Hematopoietic multipotent progenitor cell treated with erythropoietin and hydrocortisone succinate and interleukin-3 and kit ligand, for 17 days (in vitro differentiated cells): ENCODE data around the gene ODAD3.
"Not testable (repeated sequence)": the region's sequence is repeated elsewhere in the genome, so short reads cannot be mapped to it uniquely, and the experiment has no call there.

Experiments
- DNase-seq: peaks from one replicate; pipeline ENCODE4 v3.0.0-alpha.2; 2015; ENCODE audit warnings: low spot score

The ODAD3 gene

DNA sequence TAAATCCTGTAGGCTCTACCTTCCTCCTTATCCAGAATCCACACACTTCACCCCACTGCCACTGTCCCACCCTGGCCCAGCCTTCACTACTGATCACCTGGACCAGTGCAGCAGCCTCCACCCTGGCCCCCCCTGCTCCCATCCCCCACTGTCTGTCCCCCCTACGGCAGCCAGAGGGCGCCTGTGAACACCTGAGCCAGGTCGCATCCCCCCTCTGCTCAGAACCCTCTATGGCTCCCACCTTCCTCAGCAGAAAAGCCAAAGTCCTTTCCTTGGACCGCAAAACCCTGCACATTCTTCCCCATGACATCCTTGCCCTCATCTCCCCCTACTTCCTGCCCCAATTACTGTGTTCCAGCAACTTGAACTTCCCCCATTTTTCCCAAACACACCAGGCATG is 25.3 kb upstream of the ODAD3 start:
- peak; percentile 26 for DNase-seq

DNA sequence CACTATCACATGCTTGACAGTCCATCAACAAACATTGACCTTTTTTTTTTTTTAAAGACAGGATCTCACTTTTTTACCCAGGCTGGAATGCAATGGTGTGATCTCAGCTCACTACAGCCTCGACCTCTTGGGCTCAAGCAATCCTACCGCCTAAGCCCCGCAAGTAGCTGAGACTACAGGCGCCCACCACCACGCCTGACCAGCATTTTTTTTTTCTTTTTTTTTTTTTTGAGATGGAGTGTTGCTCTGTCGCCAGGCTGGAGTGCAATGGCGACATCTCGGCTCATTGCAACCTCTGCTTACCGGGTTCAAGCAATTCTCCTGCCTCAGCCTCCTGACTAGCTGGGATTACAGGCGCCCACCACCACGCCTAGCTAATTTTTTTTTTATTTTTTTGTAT is 24.0 kb upstream of the ODAD3 start:
- not testable (repeated sequence) for DNase-seq

DNA sequence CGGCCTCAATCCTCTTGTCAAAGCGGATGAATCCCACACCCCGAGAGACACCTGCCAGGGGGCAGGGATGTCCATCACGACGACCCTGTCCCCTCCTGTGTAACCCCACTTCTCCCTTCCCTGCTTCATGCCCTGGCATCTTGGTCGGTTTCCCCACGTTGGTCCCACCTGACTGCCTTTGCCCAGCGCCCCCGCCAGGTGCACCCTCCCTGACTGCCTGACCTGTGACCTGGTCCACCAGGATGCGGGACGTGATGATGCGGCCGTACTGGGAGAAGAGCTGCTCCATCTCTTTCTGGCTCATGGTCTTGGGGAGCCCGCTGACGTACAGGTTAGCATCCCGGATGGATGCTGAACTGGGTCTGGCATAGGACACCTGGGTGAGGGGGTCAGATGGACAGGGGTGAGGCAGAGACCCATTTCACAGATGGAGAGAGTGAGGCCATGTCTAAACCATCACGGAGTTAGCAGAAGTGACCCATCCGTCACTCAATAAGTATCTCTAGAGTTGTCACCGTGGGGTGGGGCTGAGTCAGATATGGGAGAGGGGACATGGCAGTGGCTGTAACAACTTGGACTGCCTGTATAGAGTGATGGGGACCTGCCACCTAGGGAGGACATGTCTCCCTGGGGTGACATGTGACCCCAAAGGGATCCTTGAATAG is 23.4 kb upstream of the ODAD3 start:
- no peak for DNase-seq

DNA sequence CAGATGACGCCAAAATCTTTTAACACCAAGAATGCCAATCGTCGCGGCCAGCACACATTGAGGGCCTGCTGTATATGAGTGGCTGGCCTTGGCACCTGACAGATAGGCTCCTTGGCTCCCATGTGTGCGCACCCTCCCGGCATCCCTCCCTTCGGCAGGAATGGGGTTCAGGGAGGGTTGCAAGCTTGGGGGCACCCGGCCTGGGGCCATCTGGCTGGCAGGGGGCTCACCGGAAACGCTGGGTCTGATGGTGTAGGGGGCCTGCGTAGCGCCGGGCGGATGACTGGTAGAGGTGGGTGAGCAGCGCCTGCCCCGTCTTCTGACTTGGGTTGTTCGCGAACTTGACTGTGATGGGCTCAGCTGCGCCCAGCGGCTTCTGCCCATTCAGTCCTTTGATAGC is 22.9 kb upstream of the ODAD3 start:
- no peak for DNase-seq

DNA sequence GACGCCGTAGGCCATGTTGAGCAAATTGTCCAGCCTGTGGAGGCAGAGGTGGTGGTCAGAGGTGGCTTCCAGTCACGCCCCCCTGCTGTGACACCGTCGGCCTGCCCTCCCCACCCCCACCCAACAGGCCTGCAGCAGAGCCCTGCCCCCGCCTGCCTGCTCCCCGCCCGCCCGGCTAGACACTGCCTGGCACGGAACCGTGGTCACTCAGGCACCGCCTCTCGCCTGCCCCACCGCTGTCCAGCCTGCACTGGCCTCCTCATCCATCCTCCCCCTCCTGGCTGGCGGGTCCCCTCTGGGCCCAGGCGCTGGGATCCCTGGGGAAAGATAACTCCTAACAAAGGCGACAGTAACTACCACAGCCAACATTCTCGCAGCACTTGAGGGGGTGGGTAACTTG is 22.2 kb upstream of the ODAD3 start:
- no peak for DNase-seq

DNA sequence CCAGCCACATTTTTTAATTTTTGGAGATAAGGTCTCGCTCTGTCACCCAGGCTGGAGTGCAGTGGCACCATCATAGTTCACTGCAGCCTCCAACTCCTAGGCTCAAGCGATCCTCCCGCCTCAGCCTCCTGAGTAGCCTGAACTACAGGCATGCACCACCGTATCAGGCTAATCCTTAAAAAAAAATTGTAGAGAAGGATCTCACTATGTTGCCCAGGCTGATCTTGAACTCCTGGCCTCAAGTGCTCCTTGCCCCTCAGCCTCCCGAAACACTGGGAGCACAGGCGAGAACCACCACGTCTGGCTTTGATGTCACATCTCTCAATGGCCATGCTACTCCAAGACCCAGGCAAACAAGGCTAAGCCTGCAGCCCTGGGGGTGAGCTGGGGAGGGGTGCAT is 21.7 kb upstream of the ODAD3 start:
- DNase-seq, result no peak

DNA sequence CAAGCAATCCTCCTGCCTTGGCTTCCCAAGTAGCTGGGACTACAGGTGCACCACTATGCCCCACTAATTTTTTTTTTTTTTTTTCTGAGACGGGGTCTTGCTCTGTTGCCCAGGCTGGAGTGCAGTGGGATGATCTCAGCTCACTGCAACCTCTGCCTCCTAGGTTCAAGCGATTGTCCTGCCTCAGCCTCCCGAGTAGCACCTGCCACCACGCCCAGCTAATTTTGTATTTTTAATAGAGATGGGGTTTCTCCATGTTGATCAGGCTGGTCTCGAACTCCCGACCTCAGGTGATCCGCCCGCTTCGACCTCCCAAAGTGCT is 20.3 kb upstream of the ODAD3 start:
- DNase-seq, result not testable (repeated sequence)

DNA sequence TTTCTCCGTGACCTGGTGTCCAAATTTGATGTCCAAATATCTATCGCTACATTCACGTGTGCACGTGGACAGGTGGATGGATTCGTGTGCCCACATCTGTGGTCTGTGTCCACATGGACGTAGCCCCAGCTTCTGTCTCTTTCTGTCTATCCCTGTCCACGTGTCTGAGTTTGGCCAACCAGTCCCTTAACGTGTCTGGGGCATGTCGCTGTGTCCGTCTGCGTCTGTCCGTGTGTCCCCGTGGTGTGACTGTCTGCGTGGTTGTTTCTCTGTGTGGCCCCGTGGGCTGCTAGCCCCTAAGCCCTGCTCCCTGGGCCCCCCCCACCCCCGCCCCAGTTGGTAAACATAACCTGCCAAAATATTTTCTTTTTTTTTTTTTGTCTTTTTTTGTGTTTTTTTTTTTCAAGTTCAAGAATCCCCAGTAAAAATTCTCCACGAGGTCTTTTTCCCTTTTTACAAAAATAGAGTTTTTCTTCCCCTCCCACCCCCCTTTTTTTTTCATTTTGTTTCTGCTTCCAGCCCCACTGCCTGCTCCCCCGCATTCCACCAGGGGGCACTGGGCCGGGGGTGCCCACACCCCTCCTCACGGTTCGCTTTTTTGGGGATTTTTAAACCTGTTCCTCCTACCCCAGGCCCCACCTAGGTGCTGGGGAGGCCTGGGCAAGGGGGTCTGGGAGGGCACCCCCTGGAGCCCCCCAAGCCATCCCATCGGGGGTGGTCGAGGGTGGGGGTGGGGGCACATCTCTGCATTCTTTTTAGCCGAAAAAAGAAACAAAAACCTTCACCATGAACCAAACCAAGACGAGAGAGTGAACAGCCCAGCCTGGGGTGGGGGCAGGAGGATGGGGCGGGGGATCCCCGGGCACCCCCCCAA is 18.8 kb upstream of the ODAD3 start:
- DNase-seq, result no peak

DNA sequence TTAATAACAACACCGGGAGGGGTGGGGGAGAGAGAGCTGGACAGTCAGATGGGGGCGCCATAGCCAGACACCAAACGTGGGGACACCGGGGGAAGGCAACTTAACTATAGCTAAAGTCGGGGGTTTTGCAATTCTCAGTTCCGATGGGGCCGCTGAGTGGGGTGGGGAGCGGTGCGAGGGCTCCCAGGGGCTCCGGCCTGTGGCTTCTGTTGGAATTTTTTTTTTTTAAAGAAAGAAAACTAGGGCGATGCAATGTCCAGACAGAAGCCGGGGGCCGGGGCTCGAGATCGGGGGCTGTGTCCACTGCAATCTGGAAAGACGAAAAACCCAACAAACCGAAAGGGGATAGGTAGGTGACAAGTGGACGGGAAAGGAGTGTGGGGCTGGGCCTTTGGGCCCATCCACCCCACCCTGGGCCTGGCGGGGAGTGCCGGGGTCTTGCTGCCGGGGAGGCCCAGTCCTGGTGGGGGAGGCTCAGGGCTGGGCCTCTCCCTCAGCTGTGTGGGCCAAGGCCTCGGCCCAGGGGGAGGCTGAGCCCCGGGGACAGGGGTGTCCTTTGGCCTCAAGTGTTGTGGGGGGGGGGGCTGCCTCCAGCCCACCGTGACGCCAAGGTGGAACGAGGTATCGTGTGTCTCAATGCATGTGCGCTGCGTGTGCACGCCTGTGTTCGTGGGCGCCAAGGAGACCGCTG is 17.8 kb upstream of the ODAD3 start:
- no peak for DNase-seq

DNA sequence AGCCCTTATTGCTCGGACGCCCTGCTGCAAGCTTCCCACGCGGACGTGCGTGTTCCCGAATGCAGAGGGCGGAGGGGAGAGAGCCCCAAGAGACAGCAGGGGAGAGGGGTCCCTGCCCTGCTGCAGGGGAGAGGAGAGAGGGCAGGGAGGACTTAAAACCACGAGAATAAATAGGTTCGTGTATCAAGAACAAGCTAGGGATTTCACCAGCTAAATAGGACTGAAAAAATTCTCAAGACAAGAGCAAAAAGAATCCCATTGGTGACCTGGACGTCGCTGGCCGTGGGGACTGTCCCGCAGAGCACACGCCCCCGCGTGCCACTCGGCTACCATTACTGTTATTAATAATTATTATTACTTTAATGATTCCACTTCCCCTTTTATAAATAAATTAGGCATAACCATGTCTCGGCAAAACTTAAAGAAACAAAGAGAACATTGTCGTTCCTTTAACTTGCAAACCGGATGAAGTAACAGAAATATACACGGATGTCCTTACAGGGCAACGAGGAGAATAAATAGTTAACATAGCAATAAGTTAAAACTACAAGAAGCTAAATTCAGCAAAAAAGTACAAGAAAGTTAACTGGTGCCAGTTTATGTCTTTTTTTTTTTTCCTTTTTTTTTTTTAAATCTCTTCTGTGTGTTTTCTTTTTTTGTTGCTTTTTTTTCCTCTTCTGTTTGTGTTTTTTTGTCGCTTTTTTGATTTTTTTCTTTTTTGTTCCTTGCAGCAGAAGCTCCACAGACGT is 17.1 kb upstream of the ODAD3 start:
- no peak for DNase-seq

DNA sequence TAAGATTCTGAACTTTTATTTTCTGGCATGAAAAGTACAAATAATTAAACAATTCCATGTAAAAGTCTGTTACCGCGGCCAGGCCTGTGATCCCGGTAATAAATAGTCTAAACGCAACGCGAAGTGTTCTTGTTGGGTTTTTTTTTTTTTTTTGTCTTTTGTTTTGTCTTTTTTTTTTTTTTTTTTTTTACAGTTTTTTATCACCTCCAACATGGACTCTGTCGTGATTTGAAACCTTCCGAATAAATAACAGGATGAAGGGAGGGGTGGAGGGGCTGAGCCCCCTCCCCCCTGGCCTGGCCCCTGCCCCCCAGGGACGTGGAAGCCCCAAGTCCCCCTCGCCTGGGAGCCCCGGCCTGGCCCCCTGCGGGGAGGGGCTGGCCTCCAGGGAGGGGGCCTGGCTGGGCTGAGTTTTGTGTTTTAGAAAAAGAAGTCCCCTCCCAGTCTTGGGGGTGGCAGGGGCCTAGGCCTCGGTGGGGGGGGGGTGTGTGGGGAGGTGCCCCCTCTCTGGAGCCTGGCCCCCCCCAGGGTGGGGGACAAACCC is 16.5 kb upstream of the ODAD3 start:
- no peak for DNase-seq

DNA sequence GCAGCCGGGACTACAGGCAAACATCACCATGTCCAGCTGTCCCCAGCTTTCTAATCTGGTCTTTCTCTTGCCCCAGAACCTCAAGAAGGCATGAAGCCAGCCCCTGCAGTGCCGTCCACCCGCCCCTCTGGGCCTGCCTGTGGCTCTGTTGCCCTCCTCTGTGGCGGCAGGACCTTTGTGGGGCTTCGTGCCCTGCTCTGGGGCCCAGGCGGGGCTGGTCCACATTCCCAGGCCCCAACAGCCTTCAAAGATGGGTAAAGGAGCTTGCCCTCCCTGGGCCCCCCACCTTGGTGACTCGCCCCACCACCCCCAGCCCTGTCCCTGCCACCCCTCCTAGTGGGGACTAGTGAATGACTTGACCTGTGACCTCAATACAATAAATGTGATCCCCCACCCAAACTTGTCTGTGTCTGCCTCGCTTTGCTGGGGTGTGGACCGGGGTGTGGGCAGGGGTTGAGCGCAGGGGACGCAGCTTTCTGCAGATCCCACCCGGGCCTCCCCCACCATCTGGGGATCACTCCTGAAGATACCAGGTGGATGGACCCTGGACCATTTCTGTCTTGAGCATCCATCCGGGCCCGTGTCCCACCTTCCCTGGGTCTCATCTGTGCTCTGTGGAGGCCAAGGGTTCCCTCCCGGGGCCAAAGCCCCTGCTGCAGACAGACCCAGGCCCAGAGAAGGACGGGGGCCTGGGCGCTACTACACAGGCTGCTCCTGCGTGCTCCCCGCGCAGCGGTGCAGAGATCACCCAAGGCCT is 15.8 kb upstream of the ODAD3 start:
- DNase-seq, result no peak

DNA sequence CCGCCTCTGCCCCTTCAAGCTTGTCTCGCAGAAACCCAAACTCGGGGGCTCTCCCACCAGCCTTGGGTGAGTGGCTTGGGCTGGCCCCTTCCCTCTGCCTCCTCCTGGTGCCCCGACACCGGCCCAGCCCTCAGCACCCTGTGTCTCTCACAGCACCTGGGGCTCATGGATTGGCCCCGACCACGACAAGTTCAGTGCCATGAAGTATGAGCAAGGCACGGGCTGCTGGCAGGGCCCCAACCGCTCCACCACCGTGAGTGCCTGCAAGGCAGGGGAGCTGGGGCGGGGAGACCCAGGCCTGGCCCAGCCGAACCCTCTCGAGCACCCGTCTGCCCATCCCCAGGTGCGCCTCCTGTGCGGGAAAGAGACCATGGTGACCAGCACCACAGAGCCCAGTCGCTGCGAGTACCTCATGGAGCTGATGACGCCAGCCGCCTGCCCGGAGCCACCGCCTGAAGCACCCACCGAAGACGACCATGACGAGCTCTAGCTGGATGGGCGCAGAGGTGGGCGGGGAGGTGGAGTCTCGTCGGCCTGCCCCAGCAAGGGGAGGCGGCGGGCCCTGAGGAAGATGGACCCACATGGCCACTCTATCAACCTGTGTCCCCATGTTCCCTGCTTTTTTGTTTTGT is 14.1 kb upstream of the ODAD3 start:
- no peak for DNase-seq

DNA sequence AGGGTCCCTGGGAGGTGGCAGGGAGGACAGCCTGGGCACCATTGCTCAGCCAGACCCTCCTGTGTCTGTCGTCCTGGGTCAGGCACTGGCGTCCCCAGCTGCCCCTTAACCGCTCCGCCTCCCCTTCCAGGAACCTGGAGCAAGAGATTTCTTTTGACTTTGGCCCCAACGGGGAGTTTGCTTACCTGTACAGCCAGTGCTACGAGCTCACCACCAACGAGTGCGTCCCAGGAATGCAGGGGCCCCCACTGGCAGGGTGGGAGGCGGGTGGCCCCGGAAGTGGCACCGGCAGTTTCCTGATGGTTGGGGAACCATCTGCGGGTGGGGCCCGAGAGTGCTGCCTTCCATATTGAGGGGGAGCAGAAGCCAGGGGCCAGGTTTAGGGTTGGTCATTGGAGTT is 13.5 kb upstream of the ODAD3 start:
- no peak for DNase-seq

DNA sequence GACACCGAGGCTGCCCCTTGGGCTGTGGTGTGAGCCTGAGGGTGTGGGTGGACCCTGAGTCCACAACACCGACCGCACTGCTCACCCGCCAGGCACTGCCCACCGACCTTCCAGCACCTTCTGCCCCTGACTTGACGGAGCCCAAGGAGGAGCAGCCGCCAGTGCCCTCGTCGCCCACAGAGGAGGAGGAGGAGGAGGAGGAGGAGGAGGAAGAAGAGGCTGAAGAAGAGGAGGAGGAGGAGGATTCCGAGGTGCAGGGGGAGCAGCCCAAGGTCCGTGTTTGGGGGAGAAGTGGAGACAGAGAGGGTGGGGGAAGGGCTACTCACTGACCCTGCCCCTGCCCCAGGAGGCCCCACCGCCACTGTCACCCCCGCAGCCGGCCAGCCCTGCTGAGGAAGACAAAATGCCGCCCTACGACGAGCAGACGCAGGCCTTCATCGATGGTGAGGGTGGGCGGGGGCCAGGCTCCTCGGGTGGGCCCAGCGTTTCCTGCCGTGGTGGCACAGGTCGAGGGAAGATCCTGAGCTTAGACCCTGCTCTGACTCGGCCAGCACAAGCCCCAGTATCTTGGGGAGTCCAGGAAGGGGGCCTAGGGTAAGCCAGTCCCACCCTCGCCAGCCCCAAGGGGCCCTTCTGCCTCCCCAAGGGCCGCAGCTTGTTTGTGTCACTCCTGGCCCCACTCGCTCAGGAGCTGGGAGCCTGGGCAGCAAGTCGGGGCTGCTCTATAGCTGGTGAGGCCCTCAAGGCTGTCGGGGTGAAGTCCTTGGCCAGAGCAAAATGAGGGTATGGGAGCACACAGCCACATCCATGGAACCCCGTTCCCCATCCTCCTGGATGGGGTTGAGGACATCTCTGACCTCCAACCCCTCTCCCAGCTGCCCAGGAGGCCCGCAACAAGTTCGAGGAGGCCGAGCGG is 12.7 kb upstream of the ODAD3 start:
- DNase-seq, result no peak

DNA sequence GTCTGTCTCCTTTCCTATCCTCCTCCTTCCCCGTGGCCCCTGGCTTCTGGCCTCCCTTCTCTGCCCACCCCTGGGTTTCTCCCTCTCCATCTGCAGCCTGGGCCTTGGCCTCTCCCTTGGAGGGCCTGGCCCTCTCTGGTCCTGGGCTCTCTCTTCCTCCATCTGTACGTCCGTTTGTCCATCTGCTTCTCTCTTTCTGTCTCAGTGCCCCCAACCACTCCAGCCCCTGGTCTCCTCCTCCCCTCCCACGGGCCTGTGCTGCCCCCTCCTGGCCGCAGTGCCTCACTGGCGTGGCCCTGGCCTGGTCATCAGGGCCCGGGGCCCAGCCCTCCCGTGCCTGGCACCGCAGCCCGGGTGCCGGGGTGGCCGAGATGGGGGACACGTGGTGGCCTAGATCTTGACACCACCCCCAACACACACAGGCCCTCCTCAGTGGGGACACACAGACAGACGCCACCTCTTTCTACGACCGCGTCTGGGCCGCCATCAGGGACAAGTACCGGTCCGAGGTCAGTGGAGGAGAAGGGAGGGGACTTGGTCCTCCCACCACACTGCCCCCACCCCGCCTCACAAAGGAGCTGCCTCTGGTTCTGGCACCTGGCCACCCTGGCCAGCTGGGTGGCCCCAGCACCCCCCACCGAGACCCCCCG is 11.9 kb upstream of the ODAD3 start:
- DNase-seq, result peak; percentile 70

DNA sequence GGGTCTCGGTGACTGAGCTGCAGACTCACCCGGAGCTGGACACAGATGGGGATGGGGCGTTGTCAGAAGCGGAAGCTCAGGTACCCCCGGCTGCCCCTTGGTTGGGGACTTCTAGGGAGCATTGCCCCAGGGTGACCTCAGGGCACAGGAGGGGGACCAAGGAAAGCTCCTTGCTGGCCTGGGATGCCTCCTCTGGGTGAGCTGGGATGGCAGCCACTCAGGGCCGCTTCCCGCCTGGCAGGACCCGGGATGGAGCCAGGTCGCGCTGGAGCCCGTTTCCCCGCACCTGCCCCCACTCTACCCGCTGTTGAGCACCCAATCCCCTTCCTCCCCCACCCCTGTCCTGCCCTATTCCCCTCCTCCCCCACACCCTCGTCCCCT is 11.3 kb upstream of the ODAD3 start:
- DNase-seq, result no peak

DNA sequence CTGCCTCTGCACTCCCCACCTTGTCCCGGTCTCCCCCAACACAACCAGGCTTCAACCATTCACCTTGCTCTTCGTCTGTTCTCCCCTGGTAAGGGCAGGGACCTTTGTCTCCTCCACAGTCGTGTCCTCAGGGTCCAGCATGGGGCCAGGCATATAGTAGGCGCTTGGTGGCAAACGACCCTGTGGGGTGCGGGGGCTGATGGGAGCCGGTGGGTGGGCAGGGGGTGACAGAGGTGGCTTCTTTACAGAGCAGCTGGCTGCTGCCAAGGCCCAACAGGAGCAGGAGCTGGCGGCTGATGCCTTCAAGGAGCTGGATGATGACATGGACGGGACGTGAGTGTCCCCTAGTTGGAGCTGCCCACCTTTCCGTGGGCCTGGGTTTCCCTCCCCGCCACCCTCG is 10.2 kb upstream of the ODAD3 start:
- DNase-seq, result no peak

DNA sequence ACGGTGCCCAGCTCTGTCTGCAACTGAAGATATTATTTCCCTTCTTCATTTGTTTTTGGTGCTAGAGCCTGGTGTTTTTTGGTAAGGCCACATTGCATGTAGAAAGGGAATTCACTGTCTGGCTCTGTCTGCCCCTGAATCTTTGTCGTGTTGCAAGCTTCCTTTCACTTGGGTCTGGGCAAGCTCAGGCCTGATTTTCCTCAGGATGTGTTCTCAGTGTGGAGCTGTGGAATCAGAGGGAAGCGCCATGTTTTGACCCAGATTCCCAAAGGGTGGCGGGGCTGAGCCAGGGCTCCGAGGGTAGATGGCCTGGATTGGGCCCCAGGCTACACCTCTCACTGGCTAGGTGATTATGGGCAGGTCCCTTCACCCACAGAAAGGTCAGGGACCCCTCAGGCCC is 9.1 kb upstream of the ODAD3 start:
- no peak for DNase-seq
